HCT116 (cell line): ENCODE results near the gene C15orf61. TPM values are rescaled to one million over a fixed set of nuclear protein-coding genes. Genes with fewer than 3 reads are reported as not detected.

Source experiments
- ATAC-seq: fragments of 200-7000 bp; cut with Tn5 transposase; 2 replicates; pipeline ENCODE4 v1.9.1; 2020; ENCODE audit warnings: mild to moderate bottlenecking, moderate library complexity
- BruUV-seq: library from RNA; stranded (reverse); fragments of 400-500 nt; replicated peaks from 2 replicates; lab custom pipeline; 2021; lab: Mats Ljungman, UMichigan
- CTCF ChIA-PET: fragments of 300-600 bp; sonication (Branson Sonifier 250); formaldehyde crosslinking; loops from one replicate; lab custom pipeline; 2021; ENCODE audit warnings: antibody characterized with exemption; lab: Charles Lee
- POLR2A ChIA-PET: fragments of 300-600, 350-600 bp; sonication (Branson Sonifier 250); formaldehyde crosslinking; loops from one replicate; lab custom pipeline; 2021; ENCODE audit warnings: antibody characterized with exemption; lab: Charles Lee
- RAD21 ChIA-PET, 2 experiments: fragments of 300-600 bp; sonication (Branson Sonifier 250); formaldehyde crosslinking; loops; one replicate each; lab custom pipeline; 2023; ENCODE audit warnings: low total read pairs in 2 of 2; ENCODE audit not compliant: uncharacterized antibody in 2 of 2, unreplicated experiment in 2 of 2, low non-redundant PET in 1 of 2; lab: Charles Lee
- DNase-seq: peaks from one replicate; pipeline ENCODE4 v3.0.0-alpha.2; 2010; ENCODE audit warnings: low read depth, low spot score
- H2AFZ ChIP-seq: fragments of 200-600 bp; shearing (Covaris generic), sonication (generic); 2 replicates; pipeline ENCODE4 v1.6.1; 2017; ENCODE audit warnings: low read depth, mixed run types, mixed read lengths, antibody characterized with exemption, low read length; ENCODE audit not compliant: poor library complexity, severe bottlenecking
- H3K27ac ChIP-seq: 2 replicates; pipeline ENCODE4 v1.5.1; 2012; ENCODE audit warnings: low read depth, low read length
- H3K27me3 ChIP-seq: fragments of 200-600 bp; sonication (generic); 2 replicates; pipeline ENCODE4 v1.6.1; 2016; ENCODE audit warnings: mixed run types, low read length, mixed read lengths; ENCODE audit not compliant: insufficient read depth
- H3K36me3 ChIP-seq, 2 experiments: fragments of 200-500 bp in 1 of 2; fragments of 200-600 bp in 1 of 2; sonication (Bioruptor generic) in 1 of 2; sonication (generic) in 1 of 2; 2 replicates each; pipeline versions ENCODE4 v1.5.1 to v1.6.1; 2014 to 2016; ENCODE audit warnings: low read length in 2 of 2, inconsistent platforms in 1 of 2, mixed read lengths in 1 of 2, mixed run types in 1 of 2; ENCODE audit not compliant: insufficient read depth in 2 of 2, control insufficient read depth in 1 of 2
- H3K4me1 ChIP-seq, 2 experiments: fragments of 200-600 bp in 1 of 2; sonication (generic) in 1 of 2; 2 replicates each; pipeline versions ENCODE4 v1.5.1 to v1.6.1; 2012 to 2017; ENCODE audit warnings: low read length in 2 of 2, inconsistent platforms in 1 of 2, mild to moderate bottlenecking in 1 of 2, mixed read lengths in 1 of 2, mixed run types in 1 of 2, moderate library complexity in 1 of 2; ENCODE audit not compliant: insufficient read depth in 2 of 2, control insufficient read depth in 1 of 2
- H3K4me2 ChIP-seq: fragments of 200-600 bp; sonication (generic); 2 replicates; pipeline ENCODE4 v1.6.1; 2017; ENCODE audit warnings: mixed run types, low read length, mixed read lengths
- H3K4me3 ChIP-seq, 2 experiments: fragments of 200-600 bp in 1 of 2; sonication (generic) in 1 of 2; replicated peaks in 1 of 2; 2 replicates each; pipeline ENCODE4 v1.5.1; 2011 to 2016; ENCODE audit warnings: low read length in 2 of 2, control low read depth in 1 of 2, low read depth in 1 of 2, mild to moderate bottlenecking in 1 of 2, mixed read lengths in 1 of 2, mixed run types in 1 of 2
- H3K79me2 ChIP-seq: fragments of 200-600 bp; sonication (generic); 2 replicates; pipeline ENCODE4 v1.6.1; 2017; ENCODE audit warnings: mild to moderate bottlenecking, mixed run types, low read length, moderate library complexity, mixed read lengths; ENCODE audit not compliant: insufficient read depth
- H3K9ac ChIP-seq: fragments of 200-600 bp; sonication (generic); 2 replicates; pipeline ENCODE4 v1.6.1; 2016; ENCODE audit warnings: low read length, mixed read lengths
- H3K9me2 ChIP-seq: fragments of 200-600 bp; sonication (generic), shearing (Covaris generic); 2 replicates; pipeline ENCODE4 v1.6.1; 2017; ENCODE audit warnings: mixed run types, mild to moderate bottlenecking, moderate library complexity; ENCODE audit not compliant: insufficient read depth
- H3K9me3 ChIP-seq, 2 experiments: fragments of 200-500 bp in 1 of 2; fragments of 200-600 bp in 1 of 2; sonication (Bioruptor generic) in 1 of 2; sonication (generic) in 1 of 2; 2 replicates each; pipeline ENCODE4 v1.6.1; 2014 to 2017; ENCODE audit warnings: low read length in 2 of 2, mixed read lengths in 2 of 2, inconsistent platforms in 1 of 2, low read depth in 1 of 2, mild to moderate bottlenecking in 1 of 2, mixed run types in 1 of 2, moderate library complexity in 1 of 2; ENCODE audit not compliant: control insufficient read depth in 1 of 2, insufficient read depth in 1 of 2
- H4K20me1 ChIP-seq: fragments of 200-600 bp; sonication (generic), shearing (Covaris generic); 2 replicates; pipeline ENCODE4 v1.6.1; 2017; ENCODE audit warnings: mixed run types, mild to moderate bottlenecking, moderate library complexity; ENCODE audit not compliant: insufficient read depth
- CBX3 ChIP-seq: IDR thresholded peaks from 2 replicates; pipeline ENCODE4 v1.6.1; 2012; ENCODE audit warnings: low read depth
- EGR1 ChIP-seq: IDR thresholded peaks from 2 replicates; pipeline ENCODE4 v1.6.1; 2012; ENCODE audit warnings: low read depth
- EZH2 ChIP-seq: fragments of 200-600 bp; sonication (generic); IDR thresholded peaks from 2 replicates; pipeline ENCODE4 v1.6.1; 2017; ENCODE audit warnings: antibody characterized with exemption, mixed run types
- EZH2phosphoT487 ChIP-seq: fragments of 200-600 bp; IDR thresholded peaks from 2 replicates; pipeline ENCODE4 v1.6.1; 2018; ENCODE audit warnings: antibody characterized with exemption, borderline replicate concordance
- JUND ChIP-seq: IDR thresholded peaks from 2 replicates; pipeline ENCODE4 v1.6.1; 2012
- POLR2A ChIP-seq: IDR thresholded peaks from 2 replicates; pipeline ENCODE4 v1.7.0; 2011; ENCODE audit warnings: borderline replicate concordance; ENCODE audit not compliant: insufficient read depth, insufficient read length; ENCODE audit errors: extremely low read depth
- POLR2AphosphoS5 ChIP-seq: IDR thresholded peaks from 2 replicates; pipeline ENCODE4 v1.6.1; 2011; ENCODE audit warnings: mild to moderate bottlenecking, low read depth, low read length, moderate library complexity
- SP1 ChIP-seq: IDR thresholded peaks from 2 replicates; pipeline ENCODE4 v1.6.1; 2012; ENCODE audit warnings: low read depth
- TCF7L2 ChIP-seq: IDR thresholded peaks from 2 replicates; pipeline ENCODE4 v1.7.0; 2011; ENCODE audit warnings: borderline replicate concordance, inconsistent platforms; ENCODE audit not compliant: insufficient read depth, insufficient read length; ENCODE audit errors: extremely low read depth
- YY1 ChIP-seq: IDR thresholded peaks from 2 replicates; pipeline ENCODE4 v1.6.1; 2011; ENCODE audit warnings: low read length, low read depth, moderate library complexity, mild to moderate bottlenecking; ENCODE audit not compliant: insufficient replicate concordance; ENCODE audit errors: extremely low read depth
- ZNF274 ChIP-seq: fragments of 200-500 bp; sonication (Bioruptor generic); IDR thresholded peaks from 2 replicates; pipeline ENCODE4 v1.6.1; 2014; ENCODE audit warnings: mild to moderate bottlenecking, low read depth, low read length, inconsistent platforms
- intact Hi-C: fragments of 100-400 bp; cut with micrococcal nuclease; formaldehyde crosslinking; loops from 2 replicates; pipeline ENCODE4 v1.10.0; 2022
- total RNA-seq: library from RNA; stranded (reverse); gene quantifications from one replicate; pipeline ENCODE4 v1.2.1, GENCODE V29; 2021; ENCODE audit not compliant: unreplicated experiment
- TF ChIP-seq, protein P1 (sequence below): IDR thresholded peaks from 2 replicates; pipeline ENCODE4 v1.6.1; 2012; ENCODE audit warnings: low read depth
- TF ChIP-seq, protein P2 (sequence below): IDR thresholded peaks from 2 replicates; pipeline ENCODE4 v1.6.1; 2012
- TF ChIP-seq, protein P3 (sequence below), 3 experiments: fragments of 200-600 bp in 1 of 3; sonication (generic) in 1 of 3; IDR thresholded peaks in 2 of 3; conservative IDR thresholded peaks in 1 of 3; 2 replicates each; pipeline ENCODE4 v1.5.1; 2012 to 2017; ENCODE audit warnings: low read depth in 2 of 3, low read length in 2 of 3, antibody characterized with exemption in 1 of 3, borderline replicate concordance in 1 of 3, control low read depth in 1 of 3, mild to moderate bottlenecking in 1 of 3, mixed read lengths in 1 of 3, mixed run types in 1 of 3, moderate library complexity in 1 of 3; ENCODE audit not compliant: insufficient read depth in 1 of 3

Gene C15orf61
- total RNA-seq, 1 experiment from 2014 or later: 9.9 TPM

DNA sequence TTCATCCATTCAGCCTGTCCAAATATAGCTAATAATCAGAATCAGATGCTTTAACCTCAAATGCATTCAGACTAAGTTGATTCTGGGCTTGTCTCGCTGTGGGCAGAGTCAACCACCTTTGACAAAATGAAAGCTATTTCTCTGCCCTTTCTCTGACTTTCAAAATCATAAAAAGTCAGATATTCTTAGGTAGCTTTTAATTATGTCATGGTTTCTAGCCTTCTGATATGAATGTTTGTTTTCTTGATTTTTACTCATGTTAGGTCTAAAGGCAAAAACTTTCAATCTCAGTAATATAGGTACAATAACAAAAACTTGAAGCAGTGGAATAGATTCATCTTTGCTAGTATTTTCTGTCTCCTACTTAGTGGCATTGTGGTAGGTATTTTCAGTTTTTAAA is 25.3 kb upstream of the C15orf61 start:
- H3K9ac ChIP-seq: no peak overlapping the region
- H2AFZ ChIP-seq: no peak overlapping the region
- H3K79me2 ChIP-seq: no peaks in the 10 kb centered on the region
- RAD21 ChIA-PET: no interaction called here
- H3K27me3 ChIP-seq: no peaks in the 10 kb centered on the region
- intact Hi-C loops: no loop called here
- ATAC-seq: no peak
- CTCF ChIA-PET: no interaction called here
- TF ChIP-seq JUND (no peak), EGR1 (no peak)
- no peaks in the 10 kb centered on the region for H3K9me3 ChIP-seq
- no TSS peak for BruUV-seq
- H3K36me3 ChIP-seq: no peaks in the 10 kb centered on the region
- no peaks in the 10 kb centered on the region for H3K4me1 ChIP-seq
- POLR2A ChIA-PET: no interaction called here
- H3K27ac ChIP-seq: no peak overlapping the region
- H3K9me2 ChIP-seq: no peaks in the 10 kb centered on the region
- no peak overlapping the region for H3K4me2 ChIP-seq
- no peak for DNase-seq
- H4K20me1 ChIP-seq: no peaks in the 10 kb centered on the region; the same call in 1 of the 2 replicates
- no peak overlapping the region for H3K4me3 ChIP-seq

DNA sequence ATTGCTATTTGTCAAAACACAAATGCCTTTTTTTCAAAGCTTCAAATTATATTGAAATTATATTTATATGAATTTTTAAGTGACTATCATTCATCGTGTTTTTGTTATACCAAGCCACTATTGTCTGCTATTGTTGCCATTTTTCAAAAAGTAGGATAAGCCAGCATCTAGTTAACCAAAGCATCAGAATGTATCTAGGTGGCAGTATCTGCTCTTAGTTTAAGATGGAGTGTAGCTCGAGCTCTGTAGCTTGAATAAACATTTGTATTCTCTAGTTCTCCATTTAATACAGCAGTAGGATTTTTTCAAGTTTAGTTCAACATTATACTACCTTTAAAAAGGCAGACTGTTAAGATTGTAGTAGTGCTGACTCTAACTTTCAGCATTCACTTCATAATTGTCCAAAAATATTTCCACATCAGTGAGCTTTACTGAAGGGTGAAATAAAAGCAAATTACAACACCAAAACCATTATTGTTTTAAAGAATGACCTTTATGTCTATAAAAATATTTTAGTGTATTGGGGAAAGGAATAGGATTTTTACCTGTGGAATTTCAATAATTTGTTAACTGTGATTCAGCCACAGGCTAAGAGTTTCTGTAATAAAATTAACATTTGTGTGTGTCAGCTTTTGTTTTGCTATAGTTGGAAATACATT is 19.6 kb upstream of the C15orf61 start:
- H3K4me3 ChIP-seq: no peak overlapping the region
- H3K4me1 ChIP-seq: no peaks in the 10 kb centered on the region
- no peaks in the 10 kb centered on the region for H3K79me2 ChIP-seq
- no peaks in the 10 kb centered on the region for H4K20me1 ChIP-seq
- ATAC-seq (no peak), DNase-seq (no peak)
- POLR2A ChIA-PET: no interaction called here
- BruUV-seq: no TSS peak
- intact Hi-C loops: no loop called here
- no peak overlapping the region for H3K27ac ChIP-seq
- CTCF ChIA-PET: interaction anchor here (1.4 to 1.6 kb wide), 2 partner anchors 331 to 651 kb away, joined by 3 to 4 read pairs; no protein-coding TSS in a partner anchor
- H3K9me2 ChIP-seq: no peaks in the 10 kb centered on the region
- no peak overlapping the region for H3K4me2 ChIP-seq
- no peak overlapping the region for H3K9ac ChIP-seq
- RAD21 ChIA-PET: no interaction called here
- H3K27me3 ChIP-seq: no peaks in the 10 kb centered on the region
- no peak overlapping the region for H2AFZ ChIP-seq
- no peaks in the 10 kb centered on the region for H3K9me3 ChIP-seq
- no peaks in the 10 kb centered on the region for H3K36me3 ChIP-seq
- TF ChIP-seq POLR2AphosphoS5: no peak
- TF ChIP-seq POLR2A: no peak
- TF ChIP-seq ZNF274: no peak
- no peak for TF ChIP-seq EZH2
- TF ChIP-seq, protein P1, sequence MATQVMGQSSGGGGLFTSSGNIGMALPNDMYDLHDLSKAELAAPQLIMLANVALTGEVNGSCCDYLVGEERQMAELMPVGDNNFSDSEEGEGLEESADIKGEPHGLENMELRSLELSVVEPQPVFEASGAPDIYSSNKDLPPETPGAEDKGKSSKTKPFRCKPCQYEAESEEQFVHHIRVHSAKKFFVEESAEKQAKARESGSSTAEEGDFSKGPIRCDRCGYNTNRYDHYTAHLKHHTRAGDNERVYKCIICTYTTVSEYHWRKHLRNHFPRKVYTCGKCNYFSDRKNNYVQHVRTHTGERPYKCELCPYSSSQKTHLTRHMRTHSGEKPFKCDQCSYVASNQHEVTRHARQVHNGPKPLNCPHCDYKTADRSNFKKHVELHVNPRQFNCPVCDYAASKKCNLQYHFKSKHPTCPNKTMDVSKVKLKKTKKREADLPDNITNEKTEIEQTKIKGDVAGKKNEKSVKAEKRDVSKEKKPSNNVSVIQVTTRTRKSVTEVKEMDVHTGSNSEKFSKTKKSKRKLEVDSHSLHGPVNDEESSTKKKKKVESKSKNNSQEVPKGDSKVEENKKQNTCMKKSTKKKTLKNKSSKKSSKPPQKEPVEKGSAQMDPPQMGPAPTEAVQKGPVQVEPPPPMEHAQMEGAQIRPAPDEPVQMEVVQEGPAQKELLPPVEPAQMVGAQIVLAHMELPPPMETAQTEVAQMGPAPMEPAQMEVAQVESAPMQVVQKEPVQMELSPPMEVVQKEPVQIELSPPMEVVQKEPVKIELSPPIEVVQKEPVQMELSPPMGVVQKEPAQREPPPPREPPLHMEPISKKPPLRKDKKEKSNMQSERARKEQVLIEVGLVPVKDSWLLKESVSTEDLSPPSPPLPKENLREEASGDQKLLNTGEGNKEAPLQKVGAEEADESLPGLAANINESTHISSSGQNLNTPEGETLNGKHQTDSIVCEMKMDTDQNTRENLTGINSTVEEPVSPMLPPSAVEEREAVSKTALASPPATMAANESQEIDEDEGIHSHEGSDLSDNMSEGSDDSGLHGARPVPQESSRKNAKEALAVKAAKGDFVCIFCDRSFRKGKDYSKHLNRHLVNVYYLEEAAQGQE: no peak
- no peak for TF ChIP-seq TCF7L2
- TF ChIP-seq, protein P2, sequence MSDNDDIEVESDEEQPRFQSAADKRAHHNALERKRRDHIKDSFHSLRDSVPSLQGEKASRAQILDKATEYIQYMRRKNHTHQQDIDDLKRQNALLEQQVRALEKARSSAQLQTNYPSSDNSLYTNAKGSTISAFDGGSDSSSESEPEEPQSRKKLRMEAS: no peak
- TF ChIP-seq EZH2phosphoT487: no peak
- no peak for TF ChIP-seq YY1
- TF ChIP-seq SP1: no peak
- no peak for TF ChIP-seq CBX3
- TF ChIP-seq, protein P3, sequence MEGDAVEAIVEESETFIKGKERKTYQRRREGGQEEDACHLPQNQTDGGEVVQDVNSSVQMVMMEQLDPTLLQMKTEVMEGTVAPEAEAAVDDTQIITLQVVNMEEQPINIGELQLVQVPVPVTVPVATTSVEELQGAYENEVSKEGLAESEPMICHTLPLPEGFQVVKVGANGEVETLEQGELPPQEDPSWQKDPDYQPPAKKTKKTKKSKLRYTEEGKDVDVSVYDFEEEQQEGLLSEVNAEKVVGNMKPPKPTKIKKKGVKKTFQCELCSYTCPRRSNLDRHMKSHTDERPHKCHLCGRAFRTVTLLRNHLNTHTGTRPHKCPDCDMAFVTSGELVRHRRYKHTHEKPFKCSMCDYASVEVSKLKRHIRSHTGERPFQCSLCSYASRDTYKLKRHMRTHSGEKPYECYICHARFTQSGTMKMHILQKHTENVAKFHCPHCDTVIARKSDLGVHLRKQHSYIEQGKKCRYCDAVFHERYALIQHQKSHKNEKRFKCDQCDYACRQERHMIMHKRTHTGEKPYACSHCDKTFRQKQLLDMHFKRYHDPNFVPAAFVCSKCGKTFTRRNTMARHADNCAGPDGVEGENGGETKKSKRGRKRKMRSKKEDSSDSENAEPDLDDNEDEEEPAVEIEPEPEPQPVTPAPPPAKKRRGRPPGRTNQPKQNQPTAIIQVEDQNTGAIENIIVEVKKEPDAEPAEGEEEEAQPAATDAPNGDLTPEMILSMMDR (IDR thresholded peaks at IDR 0.05 in 2 of 3, conservative IDR thresholded peaks at IDR 0.05 in 1 of 3; ENCODE audit: borderline replicate concordance in 1 of 3, insufficient read depth in 1 of 3, low read depth in 2 of 3, low read length in 2 of 3): peak in 2 of 3 experiments; percentile 11 to 20; a peak in 1 of 6 replicates
- TF ChIP-seq JUND: no peak
